Measurements from ENCODE around the gene SYNM. TPM values are rescaled to one million over a fixed set of nuclear protein-coding genes. Genes with fewer than 3 reads are reported as not detected.
"Not testable (repeated sequence)": the region's sequence is repeated elsewhere in the genome, so short reads cannot be mapped to it uniquely, and the experiment has no call there.

SYNM gene
- total RNA-seq, 4 donors from 2014 or later: 6.4 to 44.6 (median 36.4) TPM

DNA sequence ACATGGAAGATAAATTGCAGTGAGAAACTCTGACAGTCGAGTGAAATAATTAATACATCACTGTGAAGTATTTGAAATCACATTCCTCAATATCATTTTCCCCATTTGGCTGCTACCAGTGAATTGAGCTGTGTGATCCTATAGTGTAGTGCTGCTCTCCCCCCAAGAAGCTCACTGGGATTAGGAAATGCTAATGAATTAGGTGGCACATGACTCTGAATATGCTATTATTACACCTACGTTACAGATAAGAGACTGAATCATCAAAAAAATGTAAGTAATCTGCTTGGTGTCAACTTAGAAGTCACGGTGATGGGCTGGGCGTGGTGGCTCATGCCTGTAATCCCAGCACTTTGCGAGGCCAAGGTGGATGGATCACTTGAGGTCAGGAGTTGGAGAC, 34.7 kb upstream of the SYNM start:
- no peak overlapping the region for H3K27ac ChIP-seq
- no peaks in the 10 kb centered on the region for H3K36me3 ChIP-seq
- no peak overlapping the region for H3K4me3 ChIP-seq
- H3K9me3 ChIP-seq: no peaks in the 10 kb centered on the region
- H3K4me1 ChIP-seq: no peaks in the 10 kb centered on the region
- no peaks in the 10 kb centered on the region for H3K27me3 ChIP-seq
- intact Hi-C loops (cut with DNase I; ENCODE audit: low total_unique reads): loop anchor here (10.0 kb wide), 1 partner anchor 555 kb away; no protein-coding TSS in a partner anchor
- no peak for TF ChIP-seq POLR2A (IDR thresholded peaks at IDR 0.05)
- no peak for TF ChIP-seq CTCF (IDR thresholded peaks at IDR 0.05)
- no peak for DNase-seq

DNA sequence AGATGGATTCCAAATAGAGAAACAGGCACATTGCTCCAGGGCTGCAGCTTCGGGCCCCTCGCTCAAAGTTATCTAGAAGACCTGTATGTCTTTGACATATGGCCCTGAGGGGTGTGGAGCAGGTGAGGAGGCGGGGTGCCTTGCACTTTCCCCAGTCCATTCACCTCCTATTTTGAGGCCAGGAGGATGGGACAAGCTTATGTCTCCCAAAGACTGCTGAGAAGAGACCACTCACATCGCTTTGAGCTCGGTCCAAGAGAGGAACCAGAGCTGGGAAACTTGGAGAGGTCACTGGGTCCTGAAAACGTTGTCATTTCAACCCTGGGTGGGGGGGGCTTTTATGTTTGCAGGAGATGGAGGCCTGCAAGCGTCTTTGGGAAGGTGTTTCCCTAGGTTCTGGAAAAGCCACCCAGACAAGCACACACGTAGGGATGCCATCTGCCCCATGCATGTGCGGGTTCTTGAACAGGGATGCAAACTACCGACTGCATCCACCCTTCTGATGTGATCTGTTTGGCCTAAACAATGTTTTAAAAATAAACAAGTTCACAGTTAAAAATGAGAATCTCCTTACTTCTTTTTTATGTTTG, 33.7 kb upstream of the SYNM start:
- Histone ChIP-seq H3K27ac (no peak overlapping the region), H3K9me3 (no peaks in the 10 kb centered on the region), H3K36me3 (no peaks in the 10 kb centered on the region), H3K27me3 (no peaks in the 10 kb centered on the region), H3K4me1 (no peaks in the 10 kb centered on the region), H3K4me3 (no peak overlapping the region)
- DNase-seq: no peak
- no peak for TF ChIP-seq CTCF (IDR thresholded peaks at IDR 0.05)
- no peak for TF ChIP-seq POLR2A (IDR thresholded peaks at IDR 0.05)
- intact Hi-C loops (cut with DNase I; ENCODE audit: low total_unique reads): loop anchor here (10.0 kb wide), 1 partner anchor 556 kb away; no protein-coding TSS in a partner anchor

- TF ChIP-seq POLR2A (IDR thresholded peaks at IDR 0.05) (no peak), CTCF (IDR thresholded peaks at IDR 0.05) (no peak)
- H3K4me3 ChIP-seq: no peak overlapping the region
- intact Hi-C loops (cut with DNase I; ENCODE audit: low total_unique reads): loop anchor here (10.0 kb wide), 1 partner anchor 558 kb away; no protein-coding TSS in a partner anchor
- H3K4me1 ChIP-seq: no peaks in the 10 kb centered on the region
- DNase-seq: no peak
- no peaks in the 10 kb centered on the region for H3K9me3 ChIP-seq
- H3K27ac ChIP-seq: no peak overlapping the region
- no peaks in the 10 kb centered on the region for H3K27me3 ChIP-seq
- no peaks in the 10 kb centered on the region for H3K36me3 ChIP-seq
These were observed 31.7 kb upstream of the SYNM start for GRCh38 chr15:99073008-99073717.

- TF ChIP-seq CTCF (IDR thresholded peaks at IDR 0.05) (no peak), POLR2A (IDR thresholded peaks at IDR 0.05) (no peak)
- Histone ChIP-seq H3K27me3 (no peaks in the 10 kb centered on the region), H3K36me3 (no peaks in the 10 kb centered on the region), H3K4me1 (no peaks in the 10 kb centered on the region), H3K9me3 (no peaks in the 10 kb centered on the region), H3K27ac (no peak overlapping the region), H3K4me3 (no peak overlapping the region)
- intact Hi-C loops (cut with DNase I; ENCODE audit: low total_unique reads): loop anchor here (10.0 kb wide), 1 partner anchor 560 kb away; no protein-coding TSS in a partner anchor
- DNase-seq: no peak
These were observed 30.4 kb upstream of the SYNM start for GRCh38 chr15:99074446-99074845.

- not testable (repeated sequence) for H3K4me1 ChIP-seq, H3K36me3 ChIP-seq, H3K9me3 ChIP-seq, H3K27me3 ChIP-seq, H3K27ac ChIP-seq, H3K4me3 ChIP-seq, DNase-seq
- intact Hi-C loops (cut with DNase I; ENCODE audit: low total_unique reads): loop anchor here (10.0 kb wide), 1 partner anchor 560 kb away; no protein-coding TSS in a partner anchor
These were observed 29.7 kb upstream of the SYNM start for GRCh38 chr15:99075059-99075652.
